ENCODE results near the gene GALNS. TPM values are rescaled to one million over a fixed set of nuclear protein-coding genes. Genes with fewer than 3 reads are reported as not detected.

Gene GALNS
- total and polyA plus RNA-seq, 2 of the 13 experiments (the other 11 are each of a cell fraction or from before 2014, with no cell fraction given), result 9.2 to 9.8 TPM

- TF ChIP-seq ZBTB43 (CRISPR knock-in tag; conservative IDR thresholded peaks at IDR 0.05) (no peak), NFYC (CRISPR knock-in tag; IDR thresholded peaks at IDR 0.05) (no peak), THAP11 (CRISPR knock-in tag; IDR thresholded peaks at IDR 0.05) (no peak), SIX4 (CRISPR knock-in tag; IDR thresholded peaks at IDR 0.05) (no peak)
Measured at GRCh38 chr16:88826070-88826840, 30.5 kb downstream of the GALNS start (continued).

GRCh38 chr16:88825146-88825545 lies 31.6 kb downstream of the GALNS start:
- Histone ChIP-seq H3K4me1 (ENCODE audit: insufficient read depth, low read length) (peaks cover 7% of the 10 kb centered on the region; the same call in 1 of the 2 replicates), H3K9me3 (ENCODE audit: low read length) (no peaks in the 10 kb centered on the region), H3K27ac (ENCODE audit: extremely low read length, insufficient read depth, low read length) (no peak overlapping the region), H4K20me1 (ENCODE audit: insufficient read depth, low read length) (no peaks in the 10 kb centered on the region), H3K4me3 (replicated peaks in 1 of 3; ENCODE audit: insufficient read depth in 1 of 3, low read depth in 2 of 3, low read length in 3 of 3) (no peak overlapping the region), H3K4me2 (ENCODE audit: low read depth, low read length) (no peak overlapping the region), H3K27me3 (ENCODE audit: control insufficient read depth in 1 of 2, insufficient read depth in 2 of 2, low read length in 2 of 2) (no peaks in the 10 kb centered on the region), H3K79me2 (ENCODE audit: insufficient read depth, low read length) (no peaks in the 10 kb centered on the region), H2AFZ (ENCODE audit: low read length) (no peak overlapping the region), H3K36me3 (replicated peaks in 1 of 2; ENCODE audit: control insufficient read depth in 1 of 2, insufficient read depth in 2 of 2, low read length in 2 of 2) (no peaks in the 10 kb centered on the region), H3K9ac (ENCODE audit: insufficient read depth, low read depth, low read length) (no peak overlapping the region)
- ChIA-PET CTCF (ENCODE audit: low intra/inter-chr PET ratio, low total read pairs) (no interaction called here), POLR2A (no interaction called here)
- in situ Hi-C loops (cut with HindIII; ENCODE audit: extremely low pct_ligation_motif_present, low pct_unique_long_range_greater_than_20kb), result no loop called here
- intact Hi-C loops (cut with micrococcal nuclease; ENCODE audit: unreplicated experiment), result no loop called here
- TF ChIP-seq CERS6 (CRISPR knock-in tag; IDR thresholded peaks at IDR 0.05), result no peak
- no peak for TF ChIP-seq HOXA9 (CRISPR knock-in tag; IDR thresholded peaks at IDR 0.05; ENCODE audit: borderline replicate concordance)
- no peak for TF ChIP-seq NFYC (CRISPR knock-in tag; IDR thresholded peaks at IDR 0.05)
- TF ChIP-seq ZNF563 (CRISPR knock-in tag; IDR thresholded peaks at IDR 0.05), result no peak
- TF ChIP-seq GTF3A (CRISPR knock-in tag; conservative IDR thresholded peaks at IDR 0.05), result no peak
- TF ChIP-seq ZNF747 (CRISPR knock-in tag; IDR thresholded peaks at IDR 0.05; ENCODE audit: borderline replicate concordance), result no peak
- no peak for TF ChIP-seq MTF1 (CRISPR knock-in tag; IDR thresholded peaks at IDR 0.05)
- no peak for TF ChIP-seq ZBTB4 (CRISPR knock-in tag; IDR thresholded peaks at IDR 0.05; ENCODE audit: borderline replicate concordance)
- TF ChIP-seq CHD2 (IDR thresholded peaks at IDR 0.05; ENCODE audit: low read depth, low read length), result no peak
- TF ChIP-seq TRAFD1 (CRISPR knock-in tag; IDR thresholded peaks at IDR 0.05; ENCODE audit: borderline replicate concordance), result no peak
- TF ChIP-seq KAT7 (CRISPR knock-in tag; IDR thresholded peaks at IDR 0.05; ENCODE audit: borderline replicate concordance), result no peak
- WGBS (ENCODE audit: low lambda C conversion rate), result 92% methylated on average over 2 of the region's 12 CpGs
- no peak for DNase-seq (ENCODE audit: low spot score)
- BruUV-seq (replicated peaks), result no TSS peak
- no peak for ATAC-seq
- no peak for FAIRE-seq
